HG02759 (cell line): Measurements from ENCODE around the gene PKNOX2.

Source experiments
- ATAC-seq: cut with Tn5 transposase; IDR thresholded peaks from one replicate; pipeline ENCODE4 v1.9.1; 2021; ENCODE audit warnings: mild to moderate bottlenecking, moderate library complexity; ENCODE audit not compliant: unreplicated experiment

Gene PKNOX2

GRCh38 chr11:125460275-125460674 lies 295.7 kb downstream of the PKNOX2 start:
- ATAC-seq, result no peak

- ATAC-seq, result no peak
Observed at GRCh38 chr11:125463590-125464269, 299.2 kb downstream of the PKNOX2 start.

- ATAC-seq, result no peak
Observed at GRCh38 chr11:125464270-125464662, 299.7 kb downstream of the PKNOX2 start.

- ATAC-seq, result no peak
Observed at GRCh38 chr11:125464666-125465065, 300.1 kb downstream of the PKNOX2 start.

- no peak for ATAC-seq
Observed at GRCh38 chr11:125465255-125465654, 300.7 kb downstream of the PKNOX2 start.

- no peak for ATAC-seq
Observed at GRCh38 chr11:125465701-125466100, 301.1 kb downstream of the PKNOX2 start.

- ATAC-seq, result no peak
Observed at GRCh38 chr11:125468025-125468424, 303.5 kb downstream of the PKNOX2 start.

GRCh38 chr11:125468852-125469251 lies 304.3 kb downstream of the PKNOX2 start:
- no peak for ATAC-seq

GRCh38 chr11:125470355-125470754 lies 305.8 kb downstream of the PKNOX2 start:
- ATAC-seq, result no peak

- ATAC-seq, result no peak
Observed at GRCh38 chr11:125476721-125477120, 312.2 kb downstream of the PKNOX2 start.

GRCh38 chr11:125479137-125479536 lies 314.6 kb downstream of the PKNOX2 start:
- no peak for ATAC-seq

- no peak for ATAC-seq
Observed at GRCh38 chr11:125481531-125481930, 317.0 kb downstream of the PKNOX2 start.
